GM12872 (cell line): ENCODE measurements around the gene EFCAB8.

Experiments
- TF ChIP-seq, protein P1 (sequence below): IDR thresholded peaks from 3 replicates; pipeline ENCODE4 v1.5.1; 2011; ENCODE audit warnings: low read depth, mild to moderate bottlenecking, low read length, moderate library complexity; ENCODE audit not compliant: insufficient read depth

EFCAB8 gene

GRCh38 chr20:32964575-32964974 lies 105.9 kb downstream of the EFCAB8 start:
- TF ChIP-seq, protein P1, sequence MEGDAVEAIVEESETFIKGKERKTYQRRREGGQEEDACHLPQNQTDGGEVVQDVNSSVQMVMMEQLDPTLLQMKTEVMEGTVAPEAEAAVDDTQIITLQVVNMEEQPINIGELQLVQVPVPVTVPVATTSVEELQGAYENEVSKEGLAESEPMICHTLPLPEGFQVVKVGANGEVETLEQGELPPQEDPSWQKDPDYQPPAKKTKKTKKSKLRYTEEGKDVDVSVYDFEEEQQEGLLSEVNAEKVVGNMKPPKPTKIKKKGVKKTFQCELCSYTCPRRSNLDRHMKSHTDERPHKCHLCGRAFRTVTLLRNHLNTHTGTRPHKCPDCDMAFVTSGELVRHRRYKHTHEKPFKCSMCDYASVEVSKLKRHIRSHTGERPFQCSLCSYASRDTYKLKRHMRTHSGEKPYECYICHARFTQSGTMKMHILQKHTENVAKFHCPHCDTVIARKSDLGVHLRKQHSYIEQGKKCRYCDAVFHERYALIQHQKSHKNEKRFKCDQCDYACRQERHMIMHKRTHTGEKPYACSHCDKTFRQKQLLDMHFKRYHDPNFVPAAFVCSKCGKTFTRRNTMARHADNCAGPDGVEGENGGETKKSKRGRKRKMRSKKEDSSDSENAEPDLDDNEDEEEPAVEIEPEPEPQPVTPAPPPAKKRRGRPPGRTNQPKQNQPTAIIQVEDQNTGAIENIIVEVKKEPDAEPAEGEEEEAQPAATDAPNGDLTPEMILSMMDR, result no peak

DNA sequence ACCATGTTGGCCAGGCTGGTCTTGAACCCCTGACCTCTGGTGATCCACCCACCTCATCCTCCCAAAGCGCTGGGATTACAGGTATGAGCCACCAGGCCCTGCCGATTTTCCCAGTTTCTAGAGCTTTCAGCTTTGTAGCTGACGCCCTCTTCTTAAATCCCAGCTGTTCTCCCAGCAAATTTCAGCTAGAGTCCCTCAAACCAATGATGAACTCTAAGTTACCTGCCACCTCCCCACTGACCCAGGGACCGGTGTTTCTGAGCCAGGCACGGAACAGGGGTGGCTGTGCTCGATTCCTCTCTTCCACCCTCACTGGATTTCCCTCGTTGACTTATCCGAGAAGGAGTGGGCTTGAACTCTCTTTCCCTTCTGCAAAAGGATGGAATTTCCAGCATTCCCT lies 106.4 kb downstream of the EFCAB8 start:
- TF ChIP-seq, protein P1, result no peak

DNA sequence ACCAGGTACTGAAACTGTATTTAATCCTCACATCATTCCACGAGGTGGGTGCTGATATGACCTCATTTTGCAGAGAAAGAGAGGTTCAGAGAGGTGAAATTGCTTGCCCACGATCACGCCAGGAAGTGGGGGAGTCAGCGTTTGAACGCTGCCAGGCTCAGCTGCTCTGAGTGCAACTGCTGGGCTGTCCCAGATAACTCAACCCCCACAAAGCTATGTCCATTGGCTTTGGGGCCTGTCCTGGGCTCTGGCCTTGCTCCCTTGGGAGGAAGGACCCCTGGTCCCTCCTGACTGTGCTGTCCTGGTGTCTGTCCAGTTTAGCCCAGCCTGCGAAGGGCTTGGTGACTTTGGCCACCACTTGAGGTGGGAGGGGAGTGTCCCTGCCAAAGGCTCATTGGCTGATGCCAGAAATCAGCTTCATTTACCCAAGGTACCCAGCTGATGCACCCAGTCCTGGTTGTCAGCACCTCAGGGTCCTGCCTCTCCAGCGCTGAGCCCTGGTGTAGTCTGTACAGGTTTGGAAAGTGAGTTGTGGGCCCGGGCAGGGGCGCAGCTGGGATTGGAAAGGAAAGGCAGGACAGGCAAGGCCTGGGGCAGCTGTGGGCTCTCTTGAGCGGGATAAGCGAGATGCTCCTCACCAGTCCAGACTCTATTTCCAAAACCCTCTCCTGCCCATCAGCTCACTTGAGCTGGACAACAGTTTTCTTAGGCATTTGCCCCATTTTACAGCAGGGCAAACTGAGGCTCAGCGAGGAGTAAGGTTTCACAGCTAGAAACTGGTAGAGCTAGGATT lies 107.1 kb downstream of the EFCAB8 start:
- TF ChIP-seq, protein P1, result no peak

- TF ChIP-seq, protein P1, result no peak
Observed at GRCh38 chr20:32966382-32966781, 107.7 kb downstream of the EFCAB8 start.

- TF ChIP-seq, protein P1, result no peak
Observed at GRCh38 chr20:32966881-32967781, 108.4 kb downstream of the EFCAB8 start.

DNA sequence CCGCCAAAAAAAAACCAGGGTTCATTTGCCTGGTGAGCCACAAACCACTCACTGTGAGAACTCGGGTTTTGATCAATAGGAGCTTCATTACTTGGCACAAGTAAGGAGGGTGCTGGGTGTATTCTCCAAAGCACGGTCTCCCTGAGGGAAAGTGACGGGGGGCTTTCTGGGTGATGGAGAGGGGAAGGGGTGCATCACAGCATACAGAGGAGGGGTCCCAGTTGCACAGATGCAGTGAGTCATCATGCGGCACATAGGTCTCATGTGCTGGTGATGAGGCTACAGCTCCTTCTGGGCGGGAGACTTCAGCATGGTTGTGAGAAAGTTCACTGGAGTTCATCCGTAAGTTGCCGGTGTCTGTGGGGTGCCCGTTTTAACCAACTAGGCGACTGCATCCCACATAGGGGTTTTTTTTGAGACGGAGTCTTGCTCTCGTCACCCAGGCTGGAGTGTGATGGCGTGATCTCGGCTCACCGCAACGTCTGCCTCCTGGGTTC lies 109.3 kb downstream of the EFCAB8 start:
- TF ChIP-seq, protein P1, result no peak
